ENCODE data around the gene CDC20B.
"Not testable (repeated sequence)": the region's sequence is repeated elsewhere in the genome, so short reads cannot be mapped to it uniquely, and the experiment has no call there.

Gene CDC20B

GRCh38 chr5:55123365-55123764 is 49.6 kb downstream of the CDC20B start:
- peaks cover 11% of the 10 kb centered on the region for H3K27me3 Mint-ChIP-seq (ENCODE audit: low read depth, poor library complexity)
- TF ChIP-seq CTCF (IDR thresholded peaks at IDR 0.05), result no peak

DNA sequence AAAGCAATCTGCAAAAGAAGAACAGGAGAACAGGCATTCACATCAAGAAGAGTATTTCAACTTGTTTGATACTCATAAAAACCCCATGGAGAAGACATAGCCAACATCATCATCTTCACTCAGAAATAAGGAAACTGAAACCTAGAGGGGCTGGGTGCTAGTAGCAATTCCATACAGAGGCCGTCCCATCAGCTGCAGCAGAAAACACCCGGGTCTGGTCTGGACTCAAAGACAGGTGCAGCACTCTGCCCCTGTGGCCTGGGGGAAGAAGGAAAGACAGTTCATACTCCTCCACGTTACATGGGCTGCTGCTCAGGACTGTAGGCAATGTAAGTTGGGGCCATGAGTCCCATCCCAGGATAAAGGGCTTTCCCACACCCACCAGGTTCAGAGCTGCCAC is 58.9 kb downstream of the CDC20B start:
- Mint-ChIP-seq H3K27ac (no peak overlapping the region), H3K9me3 (no peaks in the 10 kb centered on the region), H3K27me3 (ENCODE audit: low read depth, poor library complexity) (peaks cover 4% of the 10 kb centered on the region), H3K4me3 (no peak overlapping the region), H3K36me3 (ENCODE audit: low read depth) (no peaks in the 10 kb centered on the region), H3K4me1 (no peaks in the 10 kb centered on the region)
- DNase-seq, result no peak
- TF ChIP-seq CTCF (IDR thresholded peaks at IDR 0.05), result no peak

More at GRCh38 chr5:55123365-55123764, 49.6 kb downstream of the CDC20B start:
- Mint-ChIP-seq H3K9me3 (no peaks in the 10 kb centered on the region), H3K4me1 (no peaks in the 10 kb centered on the region), H3K36me3 (ENCODE audit: low read depth) (no peaks in the 10 kb centered on the region), H3K4me3 (no peak overlapping the region), H3K27ac (no peak overlapping the region)
- no peak for DNase-seq

GRCh38 chr5:55113327-55113726 is 59.6 kb downstream of the CDC20B start:
- no peak for DNase-seq
- TF ChIP-seq CTCF (IDR thresholded peaks at IDR 0.05), result no peak

GRCh38 chr5:55110217-55110616 is 62.8 kb downstream of the CDC20B start:
- Mint-ChIP-seq H3K27ac (no peak overlapping the region), H3K36me3 (ENCODE audit: low read depth) (no peaks in the 10 kb centered on the region), H3K4me3 (no peak overlapping the region)

More at GRCh38 chr5:55113327-55113726, 59.6 kb downstream of the CDC20B start:
- no peak overlapping the region for H3K27ac Mint-ChIP-seq
- H3K9me3 Mint-ChIP-seq, result no peaks in the 10 kb centered on the region
- H3K36me3 Mint-ChIP-seq (ENCODE audit: low read depth), result no peaks in the 10 kb centered on the region
- H3K27me3 Mint-ChIP-seq (ENCODE audit: low read depth, poor library complexity), result peaks cover 4% of the 10 kb centered on the region
- no peaks in the 10 kb centered on the region for H3K4me1 Mint-ChIP-seq
- H3K4me3 Mint-ChIP-seq, result no peak overlapping the region

GRCh38 chr5:55108661-55109060 is 64.3 kb downstream of the CDC20B start:
- no peak for TF ChIP-seq CTCF (IDR thresholded peaks at IDR 0.05)
- Mint-ChIP-seq H3K9me3 (no peaks in the 10 kb centered on the region), H3K36me3 (ENCODE audit: low read depth) (no peaks in the 10 kb centered on the region), H3K27me3 (ENCODE audit: low read depth, poor library complexity) (no peaks in the 10 kb centered on the region), H3K4me3 (no peak overlapping the region), H3K4me1 (no peaks in the 10 kb centered on the region), H3K27ac (no peak overlapping the region)
- DNase-seq, result no peak

More at GRCh38 chr5:55110217-55110616, 62.8 kb downstream of the CDC20B start:
- no peak for DNase-seq
- Mint-ChIP-seq H3K9me3 (no peaks in the 10 kb centered on the region), H3K4me1 (no peaks in the 10 kb centered on the region), H3K27me3 (ENCODE audit: low read depth, poor library complexity) (peaks cover 4% of the 10 kb centered on the region)
- no peak for TF ChIP-seq CTCF (IDR thresholded peaks at IDR 0.05)

- not testable (repeated sequence) for H3K27ac Mint-ChIP-seq; H3K27me3 Mint-ChIP-seq (ENCODE audit: low read depth, poor library complexity)
These were observed 67.0 kb downstream of the CDC20B start for GRCh38 chr5:55105976-55106375.

More at GRCh38 chr5:55105976-55106375, 67.0 kb downstream of the CDC20B start:
- not testable (repeated sequence) for H3K9me3 Mint-ChIP-seq; H3K4me1 Mint-ChIP-seq; H3K36me3 Mint-ChIP-seq (ENCODE audit: low read depth); H3K4me3 Mint-ChIP-seq; DNase-seq

Data from nephron progenitor cell (in vitro differentiated cells).